RWPE1 (cell line): Measurements from ENCODE around the gene IER5L.

Experiments
- CTCF ChIA-PET: fragments of 350-600 bp; sonication (Branson Sonifier 250); formaldehyde crosslinking; extraction: SDS; loops from one replicate; lab custom pipeline; 2021; lab: Yijun Ruan, JAX
- POLR2A ChIA-PET: fragments of 400-600 bp; formaldehyde crosslinking; extraction: SDS; loops from one replicate; lab custom pipeline; 2020; ENCODE audit warnings: antibody characterized with exemption; ENCODE audit not compliant: low non-redundant PET; lab: Yijun Ruan, JAX
- DNase-seq: peaks from one replicate; pipeline ENCODE4 v3.0.0; 2012; ENCODE audit warnings: low spot score
- H3K27ac ChIP-seq: fragments of 450-650 bp; 2 replicates; pipeline ENCODE4 v1.5.1; 2017
- TF ChIP-seq, protein P1 (sequence below): fragments of 450-650 bp; conservative IDR thresholded peaks from 2 replicates; pipeline ENCODE4 v1.5.1; 2017; ENCODE audit warnings: low read depth, mild to moderate bottlenecking

IER5L gene

DNA sequence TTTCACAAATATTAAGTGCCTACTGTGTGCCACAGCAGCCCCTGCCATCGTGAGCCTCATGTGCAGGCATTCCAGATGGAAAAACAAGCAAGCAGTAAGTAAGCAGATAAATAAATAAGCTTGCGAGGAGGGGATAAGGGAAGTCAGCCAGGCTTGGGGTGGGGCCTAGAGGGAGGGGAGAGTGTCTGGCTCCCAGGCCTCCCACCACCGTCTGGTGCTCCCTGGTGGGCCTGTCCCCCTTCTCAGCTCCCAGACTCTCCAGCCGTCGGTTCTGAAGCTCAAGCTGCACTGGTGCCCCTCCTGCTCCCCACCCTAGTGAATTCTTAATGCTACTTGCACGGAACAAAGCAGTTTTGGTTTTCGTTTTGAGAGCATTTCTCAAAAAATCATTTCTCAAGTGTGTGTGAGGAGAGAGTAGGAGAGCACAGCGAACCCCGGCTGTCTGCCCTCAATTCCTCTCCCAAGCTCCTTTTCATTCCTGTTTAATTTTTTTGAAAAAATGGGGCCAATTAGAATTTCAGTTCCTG, 6.6 kb upstream of the IER5L start:
- TF ChIP-seq, protein P1, sequence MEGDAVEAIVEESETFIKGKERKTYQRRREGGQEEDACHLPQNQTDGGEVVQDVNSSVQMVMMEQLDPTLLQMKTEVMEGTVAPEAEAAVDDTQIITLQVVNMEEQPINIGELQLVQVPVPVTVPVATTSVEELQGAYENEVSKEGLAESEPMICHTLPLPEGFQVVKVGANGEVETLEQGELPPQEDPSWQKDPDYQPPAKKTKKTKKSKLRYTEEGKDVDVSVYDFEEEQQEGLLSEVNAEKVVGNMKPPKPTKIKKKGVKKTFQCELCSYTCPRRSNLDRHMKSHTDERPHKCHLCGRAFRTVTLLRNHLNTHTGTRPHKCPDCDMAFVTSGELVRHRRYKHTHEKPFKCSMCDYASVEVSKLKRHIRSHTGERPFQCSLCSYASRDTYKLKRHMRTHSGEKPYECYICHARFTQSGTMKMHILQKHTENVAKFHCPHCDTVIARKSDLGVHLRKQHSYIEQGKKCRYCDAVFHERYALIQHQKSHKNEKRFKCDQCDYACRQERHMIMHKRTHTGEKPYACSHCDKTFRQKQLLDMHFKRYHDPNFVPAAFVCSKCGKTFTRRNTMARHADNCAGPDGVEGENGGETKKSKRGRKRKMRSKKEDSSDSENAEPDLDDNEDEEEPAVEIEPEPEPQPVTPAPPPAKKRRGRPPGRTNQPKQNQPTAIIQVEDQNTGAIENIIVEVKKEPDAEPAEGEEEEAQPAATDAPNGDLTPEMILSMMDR, result no peak
- DNase-seq, result no peak
- H3K27ac ChIP-seq, result peak overlapping the region; percentile 1; the same call in 1 of the 2 replicates
- CTCF ChIA-PET, result interaction anchor here (0.5 to 1.6 kb wide), 5 partner anchors 11 to 440 kb away, joined by 3 to 7 read pairs (median 4); no protein-coding TSS in a partner anchor
- POLR2A ChIA-PET, result interaction anchor here (0.7 kb wide), 1 partner anchor 150 kb away, joined by 3 read pairs; no protein-coding TSS in a partner anchor

GRCh38 chr9:129184219-129184524, 6.1 kb upstream of the IER5L start:
- CTCF ChIA-PET, result interaction anchor here (0.5 to 1.6 kb wide), 6 partner anchors 10 to 1850 kb away, joined by 3 to 7 read pairs (median 4); no protein-coding TSS in a partner anchor
- DNase-seq, result no peak
- TF ChIP-seq, protein P1, result no peak
- H3K27ac ChIP-seq, result 0 out of 2 replicates have a peak overlapping the region, but pooled peaks have one; percentile 1
- POLR2A ChIA-PET, result interaction anchor here (0.7 to 0.8 kb wide), 2 partner anchors 41 to 150 kb away, joined by 3 to 4 read pairs; no protein-coding TSS in a partner anchor

DNA sequence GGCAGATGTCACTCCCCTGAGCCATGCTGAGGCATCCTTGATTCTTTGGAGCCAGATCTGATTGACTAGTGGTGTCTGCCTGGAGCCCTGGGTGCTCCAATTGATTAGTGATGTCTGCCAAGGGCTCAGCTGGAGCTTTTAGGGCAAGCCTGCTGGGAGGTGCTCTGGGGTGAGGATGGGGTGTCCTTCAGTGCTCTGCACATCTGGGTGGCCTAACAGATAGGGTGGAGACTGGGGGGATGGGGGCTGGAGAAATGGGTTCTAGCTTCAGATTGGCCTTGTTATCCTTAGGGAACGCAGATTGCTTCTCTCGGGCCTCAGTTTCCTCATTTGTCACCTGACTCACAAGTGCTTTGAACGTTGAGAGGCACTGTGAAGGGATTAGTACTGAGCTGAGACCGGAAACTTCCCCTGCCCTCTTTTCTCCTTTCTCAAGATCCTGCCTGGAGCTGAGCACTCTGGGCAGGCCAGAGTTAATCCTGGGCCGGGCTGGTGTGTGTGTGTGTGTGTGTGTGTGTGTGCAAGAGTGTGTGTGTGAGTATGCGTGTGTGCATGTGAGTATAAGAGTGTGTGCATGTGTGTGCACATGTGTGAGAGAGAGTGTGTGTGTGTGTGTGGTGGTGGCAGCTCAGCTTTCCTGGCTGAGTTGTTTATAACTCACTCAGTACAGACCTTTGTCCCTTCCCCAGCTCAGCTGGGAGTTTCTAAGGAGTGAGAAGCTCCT, 5.6 kb upstream of the IER5L start:
- H3K27ac ChIP-seq, result peak overlapping the region; percentile 8; the same call in 1 of the 2 replicates
- TF ChIP-seq, protein P1, result no peak
- ChIA-PET POLR2A (interaction anchor here (0.7 to 0.8 kb wide), 2 partner anchors 41 to 151 kb away, joined by 3 to 4 read pairs; no protein-coding TSS in a partner anchor), CTCF (interaction anchor here (0.5 to 1.6 kb wide), 8 partner anchors 10 to 1850 kb away, joined by 3 to 7 read pairs (median 4); no protein-coding TSS in a partner anchor)
- DNase-seq, result no peak

DNA sequence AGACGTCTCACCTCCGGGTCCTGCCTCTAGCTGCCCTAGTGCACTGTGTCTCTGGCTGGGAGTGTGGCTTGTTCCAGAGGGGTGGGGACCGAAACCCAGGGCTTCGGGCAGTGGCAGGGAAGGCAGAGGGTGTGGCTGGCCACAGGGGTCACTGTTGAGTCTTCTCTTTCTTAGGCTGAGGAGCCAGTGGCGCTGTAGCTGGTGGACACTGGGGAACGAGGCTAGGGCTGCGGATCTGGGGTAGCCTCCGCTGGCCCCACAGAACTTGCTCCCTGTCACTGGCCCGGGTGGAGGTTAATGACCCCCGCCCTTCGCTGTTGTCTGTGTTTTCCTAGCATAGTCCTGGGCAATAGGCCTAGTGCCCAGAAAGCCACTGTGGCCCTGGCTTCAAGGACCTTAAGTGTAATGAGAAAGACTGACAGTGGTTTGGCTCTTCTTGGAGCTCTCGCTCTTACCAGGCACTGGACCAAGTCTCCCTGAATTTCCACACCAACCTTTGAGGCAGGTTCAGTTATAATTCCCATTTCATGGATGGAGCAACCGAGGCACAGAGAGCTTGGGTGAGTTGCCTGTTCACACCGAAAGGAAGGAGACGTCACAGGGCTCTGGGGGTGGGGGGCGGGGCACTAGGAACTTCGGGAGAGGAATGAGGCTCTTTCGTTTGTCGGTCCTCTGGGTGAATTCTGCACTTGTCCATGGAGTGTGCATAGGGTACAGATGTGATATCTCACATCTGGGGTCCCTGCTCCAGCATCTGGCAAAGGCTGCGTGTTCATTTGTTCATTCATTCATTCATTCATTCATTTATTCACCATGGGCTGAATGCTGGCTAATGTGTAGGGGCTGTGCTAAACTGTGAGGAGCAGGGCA, 4.8 kb upstream of the IER5L start:
- TF ChIP-seq, protein P1, result no peak
- ChIA-PET POLR2A (no interaction called here), CTCF (interaction anchor here (0.5 to 1.4 kb wide), 5 partner anchors 9 to 428 kb away, joined by 3 to 7 read pairs (median 3); no protein-coding TSS in a partner anchor)
- H3K27ac ChIP-seq, result no peak overlapping the region
- no peak for DNase-seq

DNA sequence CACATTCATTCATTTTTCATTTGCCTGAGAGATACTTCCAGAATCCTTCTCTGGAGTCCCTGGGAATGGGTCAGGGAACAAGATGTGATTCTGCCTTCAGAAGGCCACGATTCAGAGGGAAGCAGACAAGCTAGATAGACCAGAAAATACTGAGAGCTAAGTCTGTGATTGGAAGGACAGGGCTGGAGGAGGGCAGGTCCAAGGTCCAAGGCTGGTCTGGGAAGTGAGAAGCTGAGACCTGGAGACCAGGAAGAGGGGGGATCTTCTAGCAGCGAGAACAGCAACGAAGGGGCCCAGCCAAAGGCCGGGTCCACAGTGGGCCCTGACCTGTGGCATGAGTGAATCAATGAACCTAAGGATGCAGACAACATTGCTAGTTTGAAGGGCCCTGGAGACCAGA, 4.1 kb upstream of the IER5L start:
- H3K27ac ChIP-seq, result no peak overlapping the region
- ChIA-PET CTCF (interaction anchor here (1.0 kb wide), 1 partner anchor 76 kb away, joined by 3 read pairs; no protein-coding TSS in a partner anchor), POLR2A (no interaction called here)
- DNase-seq, result no peak
- TF ChIP-seq, protein P1, result no peak
